Neutrophil (primary cell): Measurements from ENCODE around the gene RAB3B.
"Not testable (repeated sequence)": the region's sequence is repeated elsewhere in the genome, so short reads cannot be mapped to it uniquely, and the experiment has no call there.

ENCODE experiments used
- H3K27ac ChIP-seq: fragments of 200-600 bp; sonication (generic); 2 replicates; pipeline ENCODE4 v1.5.1; 2016; ENCODE audit warnings: mild to moderate bottlenecking, moderate library complexity
- H3K27me3 ChIP-seq: fragments of 200-600 bp; sonication (generic); 2 replicates; pipeline ENCODE4 v1.6.0; 2016; ENCODE audit warnings: mild to moderate bottlenecking
- H3K36me3 ChIP-seq: fragments of 200-600 bp; sonication (generic); 2 replicates; pipeline ENCODE4 v1.5.1; 2017
- H3K4me1 ChIP-seq, 2 experiments: fragments of 200-600 bp in 1 of 2; sonication (generic) in 1 of 2; 1 replicate in 1 of 2; 2 replicates in 1 of 2; pipeline versions ENCODE4 v1.5.1 to v1.6.1; 2013 to 2016; ENCODE audit warnings: low read depth in 1 of 2, low read length in 1 of 2, mild to moderate bottlenecking in 1 of 2, moderate library complexity in 1 of 2; ENCODE audit not compliant: control insufficient read depth in 1 of 2, insufficient read depth in 1 of 2
- H3K4me3 ChIP-seq, 2 experiments: fragments of 200-600 bp in 1 of 2; sonication (generic) in 1 of 2; 1 replicate in 1 of 2; 2 replicates in 1 of 2; pipeline ENCODE4 v1.5.1; 2013 to 2016; ENCODE audit warnings: low read depth in 1 of 2, low read length in 1 of 2, mild to moderate bottlenecking in 1 of 2, moderate library complexity in 1 of 2
- H3K9me3 ChIP-seq: fragments of 200-600 bp; sonication (generic); 2 replicates; pipeline ENCODE4 v1.5.1; 2016
- CTCF ChIP-seq: fragments of 200-600 bp; sonication (generic); IDR thresholded peaks from 2 replicates; pipeline ENCODE4 v1.5.1; 2016; ENCODE audit warnings: antibody characterized with exemption

Gene RAB3B

GRCh38 chr1:51902456-51902855 lies 88.0 kb downstream of the RAB3B start:
- Histone ChIP-seq H3K9me3 (no peaks in the 10 kb centered on the region), H3K27ac (no peak overlapping the region), H3K36me3 (no peaks in the 10 kb centered on the region), H3K27me3 (peaks cover 30% of the 10 kb centered on the region), H3K4me1 (no peaks in the 10 kb centered on the region), H3K4me3 (no peak overlapping the region)
- no peak for TF ChIP-seq CTCF

GRCh38 chr1:51901151-51901550 lies 89.3 kb downstream of the RAB3B start:
- Histone ChIP-seq H3K27ac (no peak overlapping the region), H3K36me3 (no peaks in the 10 kb centered on the region), H3K9me3 (no peaks in the 10 kb centered on the region), H3K4me3 (no peak overlapping the region), H3K27me3 (peaks cover 43% of the 10 kb centered on the region), H3K4me1 (no peaks in the 10 kb centered on the region)
- TF ChIP-seq CTCF = no peak

GRCh38 chr1:51899022-51899421 lies 91.5 kb downstream of the RAB3B start:
- no peaks in the 10 kb centered on the region for H3K4me1 ChIP-seq
- no peak overlapping the region for H3K27ac ChIP-seq

GRCh38 chr1:51898090-51898734 lies 92.3 kb downstream of the RAB3B start:
- Histone ChIP-seq H3K4me1 (no peaks in the 10 kb centered on the region), H3K27ac (no peak overlapping the region), H3K27me3 (peaks cover 71% of the 10 kb centered on the region), H3K36me3 (no peaks in the 10 kb centered on the region), H3K9me3 (no peaks in the 10 kb centered on the region), H3K4me3 (no peak overlapping the region)
- no peak for TF ChIP-seq CTCF

More at GRCh38 chr1:51899022-51899421, 91.5 kb downstream of the RAB3B start:
- Histone ChIP-seq H3K36me3 (no peaks in the 10 kb centered on the region), H3K27me3 (peaks cover 63% of the 10 kb centered on the region), H3K9me3 (no peaks in the 10 kb centered on the region), H3K4me3 (no peak overlapping the region)
- no peak for TF ChIP-seq CTCF

- Histone ChIP-seq H3K27ac (no peak overlapping the region), H3K27me3 (peaks cover 77% of the 10 kb centered on the region)
- TF ChIP-seq CTCF = no peak
Observed at GRCh38 chr1:51897699-51898031, 92.8 kb downstream of the RAB3B start.

GRCh38 chr1:51894748-51895147 lies 95.8 kb downstream of the RAB3B start:
- not testable (repeated sequence) for H3K4me1 ChIP-seq, H3K4me3 ChIP-seq, H3K9me3 ChIP-seq, H3K36me3 ChIP-seq, H3K27ac ChIP-seq
- H3K27me3 ChIP-seq = peaks cover 99% of the 10 kb centered on the region

More at GRCh38 chr1:51897699-51898031, 92.8 kb downstream of the RAB3B start:
- H3K36me3 ChIP-seq = no peaks in the 10 kb centered on the region
- no peak overlapping the region for H3K4me3 ChIP-seq
- no peaks in the 10 kb centered on the region for H3K4me1 ChIP-seq
- no peaks in the 10 kb centered on the region for H3K9me3 ChIP-seq
